ENCODE measurements around the gene LCN15.

DNA sequence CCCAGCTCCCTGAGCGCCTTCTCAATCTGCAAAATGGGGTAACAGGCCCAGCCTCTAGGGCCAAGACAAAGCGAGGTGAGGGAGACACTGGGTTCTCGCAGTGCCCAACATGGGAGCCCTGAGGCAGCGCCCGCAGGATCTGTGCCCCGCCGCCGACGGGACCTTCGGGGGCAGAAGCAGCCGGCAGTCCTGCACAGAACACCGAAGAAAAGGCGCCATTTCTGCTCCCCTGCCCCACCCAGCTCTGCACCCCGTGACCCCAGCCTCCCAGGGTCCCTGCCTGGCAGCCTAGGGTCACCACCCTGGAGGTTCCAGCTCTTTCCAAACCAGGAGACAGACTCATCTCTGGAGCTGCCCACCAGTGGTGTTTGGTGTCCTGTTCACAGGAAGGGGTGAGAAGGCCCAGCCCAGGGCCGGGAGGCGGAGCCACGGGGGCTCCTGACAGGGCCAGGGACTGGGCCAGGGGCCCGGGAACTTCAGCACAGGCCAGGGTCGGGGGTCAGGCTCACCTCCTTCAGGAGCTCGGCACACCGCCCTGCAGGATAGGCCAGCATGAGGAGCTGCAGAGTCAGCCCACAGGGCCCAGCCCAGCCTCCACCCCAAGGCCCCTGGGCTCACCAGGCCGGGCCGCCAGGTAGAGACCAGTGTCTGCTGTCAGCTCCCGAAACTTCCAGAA lies 9.6 kb downstream of the LCN15 start:
- no peak for TF ChIP-seq POLR2A (IDR thresholded peaks at IDR 0.05)
- TF ChIP-seq, protein P1, sequence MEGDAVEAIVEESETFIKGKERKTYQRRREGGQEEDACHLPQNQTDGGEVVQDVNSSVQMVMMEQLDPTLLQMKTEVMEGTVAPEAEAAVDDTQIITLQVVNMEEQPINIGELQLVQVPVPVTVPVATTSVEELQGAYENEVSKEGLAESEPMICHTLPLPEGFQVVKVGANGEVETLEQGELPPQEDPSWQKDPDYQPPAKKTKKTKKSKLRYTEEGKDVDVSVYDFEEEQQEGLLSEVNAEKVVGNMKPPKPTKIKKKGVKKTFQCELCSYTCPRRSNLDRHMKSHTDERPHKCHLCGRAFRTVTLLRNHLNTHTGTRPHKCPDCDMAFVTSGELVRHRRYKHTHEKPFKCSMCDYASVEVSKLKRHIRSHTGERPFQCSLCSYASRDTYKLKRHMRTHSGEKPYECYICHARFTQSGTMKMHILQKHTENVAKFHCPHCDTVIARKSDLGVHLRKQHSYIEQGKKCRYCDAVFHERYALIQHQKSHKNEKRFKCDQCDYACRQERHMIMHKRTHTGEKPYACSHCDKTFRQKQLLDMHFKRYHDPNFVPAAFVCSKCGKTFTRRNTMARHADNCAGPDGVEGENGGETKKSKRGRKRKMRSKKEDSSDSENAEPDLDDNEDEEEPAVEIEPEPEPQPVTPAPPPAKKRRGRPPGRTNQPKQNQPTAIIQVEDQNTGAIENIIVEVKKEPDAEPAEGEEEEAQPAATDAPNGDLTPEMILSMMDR (IDR thresholded peaks at IDR 0.05 in 8 of 11, conservative IDR thresholded peaks at IDR 0.05 in 3 of 11), result no peak
